Activated CD8-positive, alpha-beta T cell treated with anti-CD3 and anti-CD28 coated beads for 36 hours (primary cell): Measurements from ENCODE around the gene TRMO. TPM values are rescaled to one million over a fixed set of nuclear protein-coding genes. Genes with fewer than 3 reads are reported as not detected.

Experiments used
- ATAC-seq: fragments of 200-7000 bp; cut with Tn5 transposase; one replicate; pipeline ENCODE4 v1.10.0; 2021; ENCODE audit warnings: mild to moderate bottlenecking, moderate library complexity
- CTCF ChIA-PET: fragments of 350-600 bp; sonication (Branson Sonifier 250); formaldehyde crosslinking; loops from one replicate; lab custom pipeline; 2021; ENCODE audit warnings: antibody characterized with exemption; lab: Charles Lee
- POLR2A ChIA-PET: fragments of 350-600 bp; sonication (Branson Sonifier 250); formaldehyde crosslinking; loops from one replicate; lab custom pipeline; 2021; ENCODE audit warnings: antibody characterized with exemption; lab: Charles Lee
- DNase-seq: peaks from one replicate; pipeline ENCODE4 v3.0.0-alpha.2; 2020
- H3K27ac Mint-ChIP-seq: one replicate; pipeline ENCODE4 v1.8.0; 2021; ENCODE audit warnings: mild to moderate bottlenecking, mixed read lengths
- H3K27me3 Mint-ChIP-seq: one replicate; pipeline ENCODE4 v1.8.0; 2021; ENCODE audit warnings: mixed read lengths
- H3K36me3 Mint-ChIP-seq: one replicate; pipeline ENCODE4 v1.8.0; 2021; ENCODE audit warnings: low read depth, mixed read lengths
- H3K4me1 Mint-ChIP-seq: one replicate; pipeline ENCODE4 v1.8.0; 2021; ENCODE audit warnings: low read depth, mixed read lengths
- H3K4me3 Mint-ChIP-seq: one replicate; pipeline ENCODE4 v1.8.0; 2021; ENCODE audit warnings: mild to moderate bottlenecking, moderate library complexity, mixed read lengths
- H3K9me3 Mint-ChIP-seq: one replicate; pipeline ENCODE4 v1.8.0; 2021; ENCODE audit warnings: mixed read lengths
- intact Hi-C: fragments of 100-400 bp; cut with micrococcal nuclease; formaldehyde crosslinking; loops from one replicate; pipeline ENCODE4 v1.10.0; 2022
- total RNA-seq, 2 experiments: library from RNA; stranded (reverse); gene quantifications; one replicate each; pipeline ENCODE4 v1.2.3, GENCODE V29; 2021
- TF ChIP-seq, protein P1 (sequence below): fragments of 200-600 bp; IDR thresholded peaks from one replicate; pipeline ENCODE4 v1.8.0; 2022; ENCODE audit warnings: antibody characterized with exemption, mild to moderate bottlenecking

Gene TRMO
- total RNA-seq, 2 experiments from 2014 or later: 12.6 to 13.3 TPM

GRCh38 chr9:97880336-97880735 lies 42.0 kb downstream of the TRMO start:
- no peak overlapping the region for H3K27ac Mint-ChIP-seq
- intact Hi-C loops: no loop called here
- no peaks in the 10 kb centered on the region for H3K27me3 Mint-ChIP-seq
- ATAC-seq: no peak
- no peak for DNase-seq
- POLR2A ChIA-PET: interaction anchor here (0.6 kb wide), 1 partner anchor 12 kb away, joined by 3 read pairs; no protein-coding TSS in a partner anchor
- H3K4me1 Mint-ChIP-seq: no peaks in the 10 kb centered on the region
- H3K4me3 Mint-ChIP-seq: no peak overlapping the region
- no peaks in the 10 kb centered on the region for H3K9me3 Mint-ChIP-seq
- H3K36me3 Mint-ChIP-seq: no peaks in the 10 kb centered on the region
- TF ChIP-seq, protein P1, sequence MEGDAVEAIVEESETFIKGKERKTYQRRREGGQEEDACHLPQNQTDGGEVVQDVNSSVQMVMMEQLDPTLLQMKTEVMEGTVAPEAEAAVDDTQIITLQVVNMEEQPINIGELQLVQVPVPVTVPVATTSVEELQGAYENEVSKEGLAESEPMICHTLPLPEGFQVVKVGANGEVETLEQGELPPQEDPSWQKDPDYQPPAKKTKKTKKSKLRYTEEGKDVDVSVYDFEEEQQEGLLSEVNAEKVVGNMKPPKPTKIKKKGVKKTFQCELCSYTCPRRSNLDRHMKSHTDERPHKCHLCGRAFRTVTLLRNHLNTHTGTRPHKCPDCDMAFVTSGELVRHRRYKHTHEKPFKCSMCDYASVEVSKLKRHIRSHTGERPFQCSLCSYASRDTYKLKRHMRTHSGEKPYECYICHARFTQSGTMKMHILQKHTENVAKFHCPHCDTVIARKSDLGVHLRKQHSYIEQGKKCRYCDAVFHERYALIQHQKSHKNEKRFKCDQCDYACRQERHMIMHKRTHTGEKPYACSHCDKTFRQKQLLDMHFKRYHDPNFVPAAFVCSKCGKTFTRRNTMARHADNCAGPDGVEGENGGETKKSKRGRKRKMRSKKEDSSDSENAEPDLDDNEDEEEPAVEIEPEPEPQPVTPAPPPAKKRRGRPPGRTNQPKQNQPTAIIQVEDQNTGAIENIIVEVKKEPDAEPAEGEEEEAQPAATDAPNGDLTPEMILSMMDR: no peak
- CTCF ChIA-PET: interaction anchor here (0.6 to 4.6 kb wide), 3 partner anchors 10 to 21 kb away, joined by 3 to 30 read pairs (median 5); no protein-coding TSS in a partner anchor

- POLR2A ChIA-PET: no interaction called here
- ATAC-seq: no peak
- CTCF ChIA-PET: no interaction called here
- DNase-seq: no peak
- Mint-ChIP-seq H3K9me3 (no peaks in the 10 kb centered on the region), H3K27ac (no peak overlapping the region), H3K36me3 (no peaks in the 10 kb centered on the region), H3K27me3 (no peaks in the 10 kb centered on the region), H3K4me3 (no peak overlapping the region), H3K4me1 (no peaks in the 10 kb centered on the region)
- intact Hi-C loops: no loop called here
- TF ChIP-seq, protein P1: no peak
These were observed 46.2 kb downstream of the TRMO start for GRCh38 chr9:97876061-97876460.

GRCh38 chr9:97875111-97875510 lies 47.2 kb downstream of the TRMO start:
- DNase-seq (no peak), ATAC-seq (no peak)
- Mint-ChIP-seq H3K4me1 (no peaks in the 10 kb centered on the region), H3K27ac (no peak overlapping the region), H3K27me3 (peaks cover 2% of the 10 kb centered on the region), H3K36me3 (no peaks in the 10 kb centered on the region), H3K9me3 (no peaks in the 10 kb centered on the region), H3K4me3 (no peak overlapping the region)
- TF ChIP-seq, protein P1: no peak
- intact Hi-C loops: no loop called here
- CTCF ChIA-PET: interaction anchor here (2.2 kb wide), 1 partner anchor 15 kb away, joined by 9 read pairs; no protein-coding TSS in a partner anchor
- POLR2A ChIA-PET: no interaction called here

DNA sequence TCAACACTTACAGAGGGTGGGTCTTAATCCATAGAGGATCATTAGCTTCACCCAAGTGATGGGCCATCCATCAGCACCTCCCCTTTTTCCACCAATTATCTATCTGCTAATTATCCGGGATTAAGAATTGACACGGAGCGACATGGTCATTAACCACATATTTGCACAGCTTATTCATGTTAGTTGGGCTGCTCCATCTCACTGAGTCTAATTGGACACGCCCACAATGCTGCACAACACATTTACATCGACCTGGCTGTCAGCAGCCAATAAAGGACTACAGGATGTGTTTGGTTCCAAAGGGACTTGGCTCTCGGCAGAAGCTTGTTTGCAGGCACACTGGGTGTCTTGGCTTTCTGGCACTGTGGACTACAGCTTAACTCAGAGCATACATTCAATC lies 47.7 kb downstream of the TRMO start:
- H3K36me3 Mint-ChIP-seq: no peaks in the 10 kb centered on the region
- H3K4me1 Mint-ChIP-seq: no peaks in the 10 kb centered on the region
- no peak for ATAC-seq
- DNase-seq: no peak
- POLR2A ChIA-PET: interaction anchor here (0.6 kb wide), 1 partner anchor 134 kb away, joined by 3 read pairs; no protein-coding TSS in a partner anchor
- CTCF ChIA-PET: interaction anchor here (2.2 kb wide), 1 partner anchor 15 kb away, joined by 9 read pairs; no protein-coding TSS in a partner anchor
- H3K9me3 Mint-ChIP-seq: no peaks in the 10 kb centered on the region
- intact Hi-C loops: no loop called here
- H3K4me3 Mint-ChIP-seq: no peak overlapping the region
- peaks cover 2% of the 10 kb centered on the region for H3K27me3 Mint-ChIP-seq
- TF ChIP-seq, protein P1: no peak
- H3K27ac Mint-ChIP-seq: no peak overlapping the region

DNA sequence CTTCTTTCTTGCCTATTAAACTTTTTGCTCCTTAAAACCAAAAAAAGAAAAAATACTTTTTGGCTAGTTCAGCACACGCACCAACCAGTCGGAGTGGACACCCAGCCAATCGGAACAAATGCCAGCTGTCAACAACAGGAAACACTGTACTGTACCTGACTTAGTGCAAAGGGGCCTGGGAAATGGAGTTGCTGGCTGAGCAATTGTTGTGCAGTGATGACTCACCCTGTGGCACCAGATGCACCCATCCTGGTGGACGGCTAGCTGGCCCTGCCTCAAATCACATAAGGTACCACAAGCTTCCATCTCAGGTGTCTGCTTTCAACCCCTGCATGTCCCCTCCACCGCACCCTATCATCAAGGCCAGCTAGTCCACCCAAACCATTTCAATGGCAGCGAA lies 48.4 kb downstream of the TRMO start:
- peaks cover 2% of the 10 kb centered on the region for H3K27me3 Mint-ChIP-seq
- ChIA-PET CTCF (interaction anchor here (2.2 kb wide), 1 partner anchor 16 kb away, joined by 9 read pairs; no protein-coding TSS in a partner anchor), POLR2A (interaction anchor here (0.6 kb wide), 1 partner anchor 133 kb away, joined by 3 read pairs; no protein-coding TSS in a partner anchor)
- H3K36me3 Mint-ChIP-seq: no peaks in the 10 kb centered on the region
- H3K4me3 Mint-ChIP-seq: no peak overlapping the region
- H3K9me3 Mint-ChIP-seq: no peaks in the 10 kb centered on the region
- DNase-seq (no peak), ATAC-seq (no peak)
- TF ChIP-seq, protein P1: no peak
- no peaks in the 10 kb centered on the region for H3K4me1 Mint-ChIP-seq
- H3K27ac Mint-ChIP-seq: no peak overlapping the region
- intact Hi-C loops: no loop called here
